ENCODE results near the gene PPT2. TPM values are rescaled to one million over a fixed set of nuclear protein-coding genes. Genes with fewer than 3 reads are reported as not detected.

PPT2 gene
- total and polyA plus RNA-seq, 2 of the 8 experiments (the other 6 are each of a cell fraction or from before 2014, with no cell fraction given), result 24.1 to 39.5 TPM

DNA sequence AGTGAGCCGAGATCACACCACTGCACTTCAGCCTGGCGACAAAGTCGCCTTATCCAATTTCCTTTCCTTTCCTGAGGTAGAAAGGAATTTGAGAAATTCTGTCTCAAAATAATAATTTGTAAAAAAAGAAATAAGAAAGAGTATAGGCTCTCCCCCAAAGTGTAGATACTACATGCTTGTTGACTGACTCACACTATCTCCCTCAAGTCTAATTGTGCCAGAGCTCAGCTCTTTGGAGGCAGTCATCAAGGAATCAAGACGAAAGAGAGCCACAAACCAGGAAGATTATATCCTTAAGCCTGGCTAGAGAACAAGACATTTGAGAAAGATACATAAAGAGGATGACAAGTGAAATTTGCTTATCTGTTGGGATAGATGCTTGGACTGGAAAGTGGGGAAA lies 20.2 kb upstream of the PPT2 start (continued):
- TF ChIP-seq, protein P1, sequence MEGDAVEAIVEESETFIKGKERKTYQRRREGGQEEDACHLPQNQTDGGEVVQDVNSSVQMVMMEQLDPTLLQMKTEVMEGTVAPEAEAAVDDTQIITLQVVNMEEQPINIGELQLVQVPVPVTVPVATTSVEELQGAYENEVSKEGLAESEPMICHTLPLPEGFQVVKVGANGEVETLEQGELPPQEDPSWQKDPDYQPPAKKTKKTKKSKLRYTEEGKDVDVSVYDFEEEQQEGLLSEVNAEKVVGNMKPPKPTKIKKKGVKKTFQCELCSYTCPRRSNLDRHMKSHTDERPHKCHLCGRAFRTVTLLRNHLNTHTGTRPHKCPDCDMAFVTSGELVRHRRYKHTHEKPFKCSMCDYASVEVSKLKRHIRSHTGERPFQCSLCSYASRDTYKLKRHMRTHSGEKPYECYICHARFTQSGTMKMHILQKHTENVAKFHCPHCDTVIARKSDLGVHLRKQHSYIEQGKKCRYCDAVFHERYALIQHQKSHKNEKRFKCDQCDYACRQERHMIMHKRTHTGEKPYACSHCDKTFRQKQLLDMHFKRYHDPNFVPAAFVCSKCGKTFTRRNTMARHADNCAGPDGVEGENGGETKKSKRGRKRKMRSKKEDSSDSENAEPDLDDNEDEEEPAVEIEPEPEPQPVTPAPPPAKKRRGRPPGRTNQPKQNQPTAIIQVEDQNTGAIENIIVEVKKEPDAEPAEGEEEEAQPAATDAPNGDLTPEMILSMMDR (IDR thresholded peaks at IDR 0.05; ENCODE audit: control extremely low read depth in 1 of 3, insufficient read depth in 1 of 3, low read depth in 1 of 3, low read length in 3 of 3), result no peak
- TF ChIP-seq, protein P2, sequence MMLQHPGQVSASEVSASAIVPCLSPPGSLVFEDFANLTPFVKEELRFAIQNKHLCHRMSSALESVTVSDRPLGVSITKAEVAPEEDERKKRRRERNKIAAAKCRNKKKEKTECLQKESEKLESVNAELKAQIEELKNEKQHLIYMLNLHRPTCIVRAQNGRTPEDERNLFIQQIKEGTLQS (IDR thresholded peaks at IDR 0.05; ENCODE audit: insufficient read depth, low read depth, low read length), result no peak
- no peak for TF ChIP-seq SIRT6 (IDR thresholded peaks at IDR 0.05; ENCODE audit: low read length)

All from H1 (cell line).